Peyer's patch (tissue), 4 donors: ENCODE results near the gene CLMP.

Experiments
- CTCF ChIP-seq, 6 experiments: fragments of 450-650 bp in 4 of 6; fragments of 200-600 bp in 2 of 6; sonication (generic) in 1 of 6; IDR thresholded peaks; one replicate each; pipeline ENCODE4 v1.5.1; 2017 to 2019; ENCODE audit warnings: antibody characterized with exemption in 6 of 6, mild to moderate bottlenecking in 3 of 6, moderate library complexity in 1 of 6
- POLR2A ChIP-seq, 2 donors: fragments of 450-650 bp; IDR thresholded peaks; one replicate each; pipeline ENCODE4 v1.5.1; 2017; ENCODE audit warnings: antibody characterized with exemption in 2 of 2, mild to moderate bottlenecking in 2 of 2, moderate library complexity in 2 of 2

- TF ChIP-seq CTCF (IDR thresholded peaks at IDR 0.05) (no peak), POLR2A (IDR thresholded peaks at IDR 0.05) (no peak)
Observed at GRCh38 chr11:123202155-123203151, 7.4 kb upstream of the CLMP start.
